GM12878 (cell line): ENCODE measurements around the gene RRP12. TPM values are rescaled to one million over a fixed set of nuclear protein-coding genes. Genes with fewer than 3 reads are reported as not detected.

Experiments used
- ATAC-seq: fragments of 200-7000 bp; cut with Tn5 transposase; 3 replicates; pipeline ENCODE4 v1.9.1; 2020; ENCODE audit warnings: mild to moderate bottlenecking, moderate library complexity
- BruUV-seq: library from RNA; stranded (reverse); fragments of 400-500 nt; replicated peaks from 2 replicates; lab custom pipeline; 2021; lab: Mats Ljungman, UMichigan
- CTCF ChIA-PET: fragments of 300-600 bp; sonication (Branson Sonifier 250); formaldehyde crosslinking; extraction: SDS; loops from one replicate; lab custom pipeline; 2021; ENCODE audit warnings: inconsistent platforms; lab: Yijun Ruan, JAX
- POLR2A ChIA-PET: fragments of 350-600 bp; formaldehyde crosslinking; extraction: SDS; loops from one replicate; lab custom pipeline; 2021; ENCODE audit warnings: inconsistent platforms; lab: Charles Lee
- RAD21 ChIA-PET: fragments of 300-600 bp; sonication (Branson Sonifier 250); formaldehyde crosslinking; loops from one replicate; lab custom pipeline; 2023; ENCODE audit warnings: antibody characterized with exemption; ENCODE audit not compliant: unreplicated experiment; lab: Charles Lee
- SMC1A ChIA-PET: fragments of 300-600 bp; sonication (Branson Sonifier 250); formaldehyde crosslinking; loops from one replicate; lab custom pipeline; 2023; ENCODE audit not compliant: unreplicated experiment, uncharacterized antibody; lab: Charles Lee
- DNase-seq: peaks from one replicate; pipeline ENCODE4 v3.0.0-alpha.2; 2011; ENCODE audit warnings: low read depth, low spot score
- FAIRE-seq: peaks from 3 replicates; lab custom pipeline; 2011; peaks lifted over from hg19 to GRCh38; lab: Jason Lieb, UNC
- H2AFZ ChIP-seq: 2 replicates; pipeline ENCODE4 v1.6.0; 2011; ENCODE audit warnings: low read depth, low read length, control low read depth; ENCODE audit not compliant: control insufficient read depth
- H3K27ac ChIP-seq: 2 replicates; pipeline ENCODE4 v1.5.1; 2011; ENCODE audit warnings: control low read depth; ENCODE audit not compliant: control insufficient read depth, insufficient read depth
- H3K27me3 ChIP-seq, 2 experiments: replicated peaks in 1 of 2; 2 replicates each; pipeline versions ENCODE4 v1.6.0 to v1.6.1; 2011; ENCODE audit warnings: low read length in 1 of 2; ENCODE audit not compliant: control insufficient read depth in 2 of 2, insufficient read depth in 2 of 2
- H3K36me3 ChIP-seq, 2 experiments: 2 replicates each; pipeline ENCODE4 v1.5.1; 2011; ENCODE audit warnings: low read length in 1 of 2; ENCODE audit not compliant: control insufficient read depth in 2 of 2, insufficient read depth in 2 of 2
- H3K4me1 ChIP-seq: 2 replicates; pipeline ENCODE4 v1.6.1; 2011; ENCODE audit warnings: mild to moderate bottlenecking, low read length, moderate library complexity, mixed read lengths; ENCODE audit not compliant: control insufficient read depth, insufficient read depth
- H3K4me2 ChIP-seq: 2 replicates; pipeline ENCODE4 v1.6.0; 2011; ENCODE audit warnings: control low read depth; ENCODE audit not compliant: control insufficient read depth, insufficient read depth
- H3K4me3 ChIP-seq: fragments of 200-600 bp; sonication (generic); 2 replicates; pipeline ENCODE4 v1.5.1; 2016
- H3K79me2 ChIP-seq: 2 replicates; pipeline ENCODE4 v1.6.0; 2011; ENCODE audit warnings: low read length; ENCODE audit not compliant: control insufficient read depth, insufficient read depth
- H3K9ac ChIP-seq: 2 replicates; pipeline ENCODE4 v1.8.0; 2011; ENCODE audit warnings: low read length, control low read depth, mixed read lengths; ENCODE audit not compliant: control insufficient read depth, insufficient read depth
- H3K9me3 ChIP-seq: replicated peaks from 3 replicates; pipeline ENCODE4 v1.5.1; 2011; ENCODE audit warnings: mild to moderate bottlenecking, low read length; ENCODE audit not compliant: control insufficient read depth, insufficient read depth
- H4K20me1 ChIP-seq: 2 replicates; pipeline ENCODE4 v1.6.0; 2011; ENCODE audit not compliant: control insufficient read depth, insufficient read depth
- ASH2L ChIP-seq: fragments of 300-600, 200-600 bp; sonication (generic); IDR thresholded peaks from 2 replicates; pipeline ENCODE4 v1.6.1; 2017; ENCODE audit warnings: low read depth, mild to moderate bottlenecking, borderline replicate concordance
- ATF2 ChIP-seq: IDR thresholded peaks from 2 replicates; pipeline ENCODE4 v1.6.1; 2012; ENCODE audit warnings: low read length, inconsistent platforms
- BMI1 ChIP-seq: fragments of 450-650 bp; IDR thresholded peaks from 2 replicates; pipeline ENCODE4 v1.6.1; 2016; ENCODE audit warnings: mild to moderate bottlenecking, moderate library complexity, borderline replicate concordance
- FOXM1 ChIP-seq: IDR thresholded peaks from 2 replicates; pipeline ENCODE4 v1.6.1; 2012; ENCODE audit warnings: low read depth, mild to moderate bottlenecking, inconsistent platforms, low read length, moderate library complexity
- RUNX3 ChIP-seq: IDR thresholded peaks from 2 replicates; pipeline ENCODE4 v1.6.1; 2012; ENCODE audit warnings: low read length, inconsistent platforms
- SMAD5 ChIP-seq: IDR thresholded peaks from 2 replicates; pipeline ENCODE4 v1.6.1; 2016; ENCODE audit warnings: antibody characterized with exemption, low read depth
- TCF7 ChIP-seq: IDR thresholded peaks from 2 replicates; pipeline ENCODE4 v1.6.1; 2014; ENCODE audit warnings: antibody characterized with exemption, borderline replicate concordance
- USF1 ChIP-seq: IDR thresholded peaks from 2 replicates; pipeline ENCODE4 v1.6.1; 2011; ENCODE audit warnings: borderline replicate concordance, low read depth, mild to moderate bottlenecking, moderate library complexity, mixed read lengths, low read length; ENCODE audit not compliant: insufficient read depth; ENCODE audit errors: extremely low read length
- ZSCAN29 ChIP-seq: fragments of 450-650 bp; IDR thresholded peaks from 2 replicates; pipeline ENCODE4 v1.6.1; 2017; ENCODE audit warnings: mild to moderate bottlenecking, moderate library complexity
- WGBS: methylation state at CpG from one replicate; pipeline ENCODE4 v1.1.6; 2016; ENCODE audit warnings: low lambda C conversion rate; ENCODE audit not compliant: insufficient replicate concordance, insufficient coverage; ENCODE audit errors: missing lambda C conversion rate; 5-methylcytosine and 5-hydroxymethylcytosine counted together
- in situ Hi-C: fragments of 300-500 bp; cut with MboI; formaldehyde crosslinking; loops from 9 replicates; pipeline ENCODE4 v1.14.3; 2018; ENCODE audit warnings: mixed read lengths
- intact Hi-C: fragments of 100-400 bp; cut with micrococcal nuclease; formaldehyde crosslinking; loops from one replicate; pipeline ENCODE4 v1.14.2; 2022; ENCODE audit not compliant: unreplicated experiment
- polyA plus RNA-seq, 11 experiments: library from polyadenylated mRNA; depleted of rRNA in 4 of 11; unstranded in 6 of 11; stranded (reverse) in 5 of 11; fragments of >200 nt; fragmentation: Nextera tagmentation in 4 of 11; fragmentation: Illumina TruSeq in 1 of 11; extraction: Ambion mirVana in 4 of 11; extraction: Trizol in 1 of 11; gene quantifications; 1 replicate in 1 of 11; 2 replicates in 10 of 11; pipeline versions ENCODE4 v1.2.1 to v1.2.3, GENCODE V29; 2011 to 2016; ENCODE audit warnings: inconsistent platforms in 2 of 11, missing spikeins in 2 of 11, low read depth in 1 of 11
- total RNA-seq, 4 experiments: library from RNA; depleted of rRNA in 3 of 4; stranded (reverse); fragments of >200 nt in 3 of 4; fragmentation: Illumina TruSeq in 1 of 4; extraction: Trizol in 1 of 4; gene quantifications; 2 replicates each; pipeline versions ENCODE4 v1.2.1 to v1.2.3, GENCODE V29; 2013 to 2021

RRP12 gene
- total and polyA plus RNA-seq, 10 of the 15 experiments (the other 5 are each of a cell fraction or from before 2014, with no cell fraction given): 5.3 to 48.7 (median 16.8) TPM

- H3K9me3 ChIP-seq: no peaks in the 10 kb centered on the region
- FAIRE-seq: no peak
- ChIA-PET POLR2A (no interaction called here), SMC1A (interaction anchor here (0.6 to 1.2 kb wide), 3 partner anchors 11 to 22 kb away, joined by 3 to 4 read pairs (median 3); no protein-coding TSS in a partner anchor), CTCF (interaction anchor here (1.0 to 2.9 kb wide), 6 partner anchors 15 to 145 kb away, joined by 4 to 27 read pairs (median 8); no protein-coding TSS in a partner anchor), RAD21 (interaction anchor here (1.0 to 1.9 kb wide), 3 partner anchors 17 to 113 kb away, joined by 3 to 4 read pairs (median 4); no protein-coding TSS in a partner anchor)
- no TSS peak for BruUV-seq
- in situ Hi-C loops (no loop called here), intact Hi-C loops (loop anchor here (1.0 to 2.0 kb wide), 4 partner anchors 19 to 204 kb away; partner anchors contain the start of genes EXOSC1, PGAM1 and ZDHHC16)
- 100% methylated on average over 2 of the region's 2 CpGs for WGBS
- no peaks in the 10 kb centered on the region for H3K79me2 ChIP-seq
- H3K27me3 ChIP-seq: no peaks in the 10 kb centered on the region
- no peak overlapping the region for H2AFZ ChIP-seq
- no peak for ATAC-seq
- TF ChIP-seq BMI1 (no peak), USF1 (no peak), ZSCAN29 (no peak), TCF7 (no peak), ATF2 (no peak), SMAD5 (no peak), RUNX3 (no peak), ASH2L (no peak), FOXM1 (no peak)
- H3K4me3 ChIP-seq: no peak overlapping the region
- DNase-seq: no peak
- H3K4me1 ChIP-seq: peaks cover 3% of the 10 kb centered on the region; the same call in 1 of the 2 replicates
- no peaks in the 10 kb centered on the region for H4K20me1 ChIP-seq
- no peak overlapping the region for H3K4me2 ChIP-seq
- no peaks in the 10 kb centered on the region for H3K36me3 ChIP-seq
- no peak overlapping the region for H3K27ac ChIP-seq
- no peak overlapping the region for H3K9ac ChIP-seq
These were observed 6.8 kb upstream of the RRP12 start for GRCh38 chr10:97407952-97408248.
